Keratinocyte (primary cell): ENCODE data around the gene FLNB. TPM values are rescaled to one million over a fixed set of nuclear protein-coding genes. Genes with fewer than 3 reads are reported as not detected.

ENCODE experiments used
- DNase-seq: peaks from one replicate; pipeline ENCODE4 v3.0.0-alpha.2; 2011; ENCODE audit warnings: low read depth, missing footprints, low spot score
- FAIRE-seq: peaks from 2 replicates; lab custom pipeline; 2011; peaks lifted over from hg19 to GRCh38; lab: Jason Lieb, UNC
- H2AFZ ChIP-seq: 2 replicates; pipeline ENCODE4 v1.6.0; 2012; ENCODE audit warnings: low read length, control low read depth, inconsistent platforms; ENCODE audit not compliant: control insufficient read depth
- H3K27ac ChIP-seq: 2 replicates; pipeline ENCODE4 v1.5.1; 2011; ENCODE audit warnings: low read length; ENCODE audit not compliant: control insufficient read depth, insufficient read depth
- H3K27me3 ChIP-seq: 3 replicates; pipeline ENCODE4 v1.6.0; 2011; ENCODE audit warnings: low read length; ENCODE audit not compliant: control insufficient read depth, insufficient read depth; ENCODE audit errors: extremely low read depth
- H3K36me3 ChIP-seq, 2 experiments: 2 replicates in 1 of 2; 3 replicates in 1 of 2; pipeline ENCODE4 v1.5.1; 2011; ENCODE audit warnings: low read length in 2 of 2, mild to moderate bottlenecking in 1 of 2; ENCODE audit not compliant: control insufficient read depth in 2 of 2, insufficient read depth in 2 of 2; ENCODE audit errors: extremely low read depth in 1 of 2
- H3K4me1 ChIP-seq: 3 replicates; pipeline ENCODE4 v1.5.1; 2011; ENCODE audit warnings: low read length; ENCODE audit not compliant: control insufficient read depth, insufficient read depth; ENCODE audit errors: extremely low read depth
- H3K4me2 ChIP-seq: 3 replicates; pipeline ENCODE4 v1.6.0; 2011; ENCODE audit warnings: low read depth, low read length; ENCODE audit not compliant: control insufficient read depth, insufficient read depth; ENCODE audit errors: extremely low read depth
- H3K4me3 ChIP-seq, 3 experiments: fragments of 200-600 bp in 1 of 3; sonication (generic) in 1 of 3; 2 replicates in 2 of 3; 3 replicates in 1 of 3; pipeline ENCODE4 v1.5.1; 2011 to 2016; ENCODE audit warnings: low read length in 3 of 3, mild to moderate bottlenecking in 3 of 3, control low read depth in 2 of 3, inconsistent platforms in 1 of 3, low read depth in 1 of 3, mixed read lengths in 1 of 3, mixed run types in 1 of 3, moderate library complexity in 1 of 3; ENCODE audit not compliant: control insufficient read depth in 2 of 3, insufficient read depth in 2 of 3; ENCODE audit errors: extremely low read depth in 1 of 3
- H3K79me2 ChIP-seq: 2 replicates; pipeline ENCODE4 v1.6.0; 2012; ENCODE audit warnings: low read length; ENCODE audit not compliant: control insufficient read depth, insufficient read depth
- H3K9ac ChIP-seq: 3 replicates; pipeline ENCODE4 v1.6.0; 2011; ENCODE audit warnings: low read length; ENCODE audit not compliant: control insufficient read depth, insufficient read depth; ENCODE audit errors: extremely low read depth
- H3K9me1 ChIP-seq: 3 replicates; pipeline ENCODE4 v1.6.0; 2011; ENCODE audit warnings: low read length; ENCODE audit not compliant: control insufficient read depth, insufficient read depth; ENCODE audit errors: extremely low read depth
- H3K9me3 ChIP-seq: 2 replicates; pipeline ENCODE4 v1.5.1; 2012; ENCODE audit warnings: low read depth, low read length; ENCODE audit not compliant: control insufficient read depth
- H4K20me1 ChIP-seq: 3 replicates; pipeline ENCODE4 v1.6.0; 2011; ENCODE audit warnings: low read length; ENCODE audit not compliant: control insufficient read depth, insufficient read depth; ENCODE audit errors: extremely low read depth
- CTCF ChIP-seq, 3 experiments: IDR thresholded peaks in 1 of 3; conservative IDR thresholded peaks in 1 of 3; optimal IDR thresholded peaks in 1 of 3; 2 replicates in 2 of 3; 3 replicates in 1 of 3; pipeline versions ENCODE3 to v1.5.1; 2011; ENCODE audit warnings: low read length in 3 of 3, mild to moderate bottlenecking in 3 of 3, moderate library complexity in 2 of 3, control low read depth in 1 of 3, inconsistent platforms in 1 of 3; ENCODE audit not compliant: insufficient read depth in 2 of 3; ENCODE audit errors: extremely low read depth in 1 of 3
- EZH2 ChIP-seq: IDR thresholded peaks from one replicate; pipeline ENCODE4 v1.6.1; 2012; ENCODE audit warnings: inconsistent platforms, mild to moderate bottlenecking, low read length, moderate library complexity
- dilution Hi-C: fragments of 300-500 bp; cut with MboI; formaldehyde crosslinking; loops from one replicate; pipeline ENCODE4 v1.7.0; 2020; ENCODE audit warnings: low sequenced_read_pairs; ENCODE audit not compliant: extremely low pct_ligation_motif_present
- polyA plus RNA-seq, 5 experiments: library from polyadenylated mRNA; depleted of rRNA in 3 of 5; stranded (reverse) in 3 of 5; stranded (forward) in 1 of 5; unstranded in 1 of 5; fragments of >200 nt; gene quantifications; 1 replicate in 1 of 5; 2 replicates in 3 of 5; 3 replicates in 1 of 5; pipeline versions ENCODE4 v1.2.1 to v1.2.3, GENCODE V29; 2011 to 2012; ENCODE audit warnings: missing spikeins in 2 of 5, low read depth in 1 of 5, low replicate concordance in 1 of 5

The FLNB gene
- polyA plus RNA-seq, 1 donor (not counting 4 experiments of a cell fraction or from before 2014, with no cell fraction given) = 289 TPM

GRCh38 chr3:58170376-58170775 lies 162.2 kb downstream of the FLNB start:
- FAIRE-seq (no peak), DNase-seq (no peak)
- peaks cover 17% of the 10 kb centered on the region for H3K4me1 ChIP-seq
- peaks cover 21% of the 10 kb centered on the region for H4K20me1 ChIP-seq
- H3K4me2 ChIP-seq = no peak overlapping the region
- no peak overlapping the region for H2AFZ ChIP-seq
- TF ChIP-seq EZH2 (no peak), CTCF (optimal IDR thresholded peaks at IDR 0.05 in 1 of 3, IDR thresholded peaks at IDR 0.05 in 1 of 3, conservative IDR thresholded peaks at IDR 0.05 in 1 of 3; ENCODE audit: extremely low read depth in 1 of 3, insufficient read depth in 2 of 3, low read length in 3 of 3) (no peak)
- peaks cover 4% of the 10 kb centered on the region for H3K9me1 ChIP-seq
- H3K27me3 ChIP-seq = no peaks in the 10 kb centered on the region
- dilution Hi-C loops = no loop called here
- no peak overlapping the region for H3K9ac ChIP-seq
- peaks cover 45 to 54% of the 10 kb centered on the region in 2 experiments for H3K36me3 ChIP-seq
- H3K9me3 ChIP-seq = no peaks in the 10 kb centered on the region
- H3K79me2 ChIP-seq = no peaks in the 10 kb centered on the region
- no peak overlapping the region for H3K4me3 ChIP-seq
- H3K27ac ChIP-seq = no peak overlapping the region

DNA sequence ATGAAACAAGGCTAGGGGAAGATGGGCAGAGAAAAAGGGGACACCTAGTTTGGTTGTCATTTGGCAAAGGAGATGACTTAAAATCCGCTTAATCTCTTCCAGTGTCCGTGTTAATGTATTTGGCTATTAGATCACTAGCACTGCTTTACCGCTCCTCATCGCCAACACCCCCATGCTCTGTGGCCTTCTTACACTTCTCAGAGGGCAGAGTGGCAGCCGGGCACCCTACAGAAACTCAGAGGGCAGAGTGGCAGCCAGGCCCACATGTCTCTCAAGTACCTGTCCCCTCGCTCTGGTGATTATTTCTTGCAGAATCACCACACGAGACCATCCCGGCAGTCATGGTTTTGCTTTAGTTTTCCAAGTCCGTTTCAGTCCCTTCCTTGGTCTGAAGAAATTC lies 162.9 kb downstream of the FLNB start:
- Histone ChIP-seq H3K36me3 (peaks cover 42 to 50% of the 10 kb centered on the region in 2 experiments), H4K20me1 (peaks cover 21% of the 10 kb centered on the region), H3K4me2 (no peak overlapping the region), H3K79me2 (no peaks in the 10 kb centered on the region), H2AFZ (no peak overlapping the region), H3K4me3 (no peak overlapping the region), H3K27ac (no peak overlapping the region), H3K9me1 (peaks cover 4% of the 10 kb centered on the region), H3K9ac (no peak overlapping the region), H3K9me3 (no peaks in the 10 kb centered on the region), H3K27me3 (no peaks in the 10 kb centered on the region), H3K4me1 (peaks cover 24% of the 10 kb centered on the region)
- dilution Hi-C loops = no loop called here
- no peak for TF ChIP-seq CTCF (optimal IDR thresholded peaks at IDR 0.05 in 1 of 3, IDR thresholded peaks at IDR 0.05 in 1 of 3, conservative IDR thresholded peaks at IDR 0.05 in 1 of 3; ENCODE audit: extremely low read depth in 1 of 3, insufficient read depth in 2 of 3, low read length in 3 of 3)
- no peak for TF ChIP-seq EZH2
- DNase-seq = no peak
- FAIRE-seq = no peak
